ENCODE measurements around the gene IL13RA2.

Gene IL13RA2

GRCh38 chrX:115017455-115017854 lies at the start of gene IL13RA2:
Gene IL13RA2, minus strand, starts transcription at chrX:115017616. Its CDS starts 347 bp downstream, at chrX:115017269.
- no peak for DNase-seq

GRCh38 chrX:115065304-115065703 lies 47.9 kb upstream of the IL13RA2 start:
- DNase-seq: no peak

GRCh38 chrX:115060013-115060412 lies 42.6 kb upstream of the IL13RA2 start:
- no peak for DNase-seq

DNA sequence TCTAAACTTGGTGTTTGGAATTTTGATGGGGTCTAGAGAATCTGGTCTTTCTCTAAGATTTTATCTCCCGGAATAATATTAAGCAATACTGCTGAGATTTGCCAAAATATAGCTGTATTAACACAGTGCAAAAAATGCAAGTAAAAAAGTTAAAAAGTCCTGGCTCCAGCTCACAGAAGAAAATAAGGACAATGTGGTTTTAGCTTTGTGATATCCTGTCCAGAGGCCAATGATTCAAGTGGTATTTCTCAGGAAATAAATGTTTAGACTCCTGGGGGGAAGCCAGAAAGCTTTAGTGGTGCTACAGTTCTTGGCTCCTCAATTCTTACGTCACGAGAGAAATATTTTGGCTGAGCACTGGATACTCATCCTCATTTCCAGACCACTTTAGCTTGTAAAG lies 40.9 kb upstream of the IL13RA2 start:
- DNase-seq: no peak

DNA sequence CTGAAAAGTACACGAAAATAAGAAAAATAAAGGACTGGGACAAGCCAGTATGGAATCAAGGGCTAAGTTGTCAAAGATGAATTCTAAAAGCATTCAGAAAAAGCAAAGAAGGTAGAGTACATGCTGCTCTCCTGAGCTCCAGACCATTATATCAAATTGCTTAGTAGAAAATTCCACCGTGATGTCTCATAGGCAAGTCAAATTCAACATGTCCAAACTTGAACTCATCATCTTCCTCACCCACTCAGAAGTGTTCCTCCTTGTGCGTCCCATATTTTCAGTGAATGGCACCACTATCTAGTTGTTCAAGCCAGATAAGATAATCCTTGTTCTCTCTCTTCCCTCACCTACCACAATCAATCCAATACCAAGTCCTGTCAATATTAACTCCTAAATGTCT lies 37.5 kb upstream of the IL13RA2 start:
- DNase-seq: no peak

GRCh38 chrX:115053223-115053622 lies 35.8 kb upstream of the IL13RA2 start:
- DNase-seq: no peak

DNA sequence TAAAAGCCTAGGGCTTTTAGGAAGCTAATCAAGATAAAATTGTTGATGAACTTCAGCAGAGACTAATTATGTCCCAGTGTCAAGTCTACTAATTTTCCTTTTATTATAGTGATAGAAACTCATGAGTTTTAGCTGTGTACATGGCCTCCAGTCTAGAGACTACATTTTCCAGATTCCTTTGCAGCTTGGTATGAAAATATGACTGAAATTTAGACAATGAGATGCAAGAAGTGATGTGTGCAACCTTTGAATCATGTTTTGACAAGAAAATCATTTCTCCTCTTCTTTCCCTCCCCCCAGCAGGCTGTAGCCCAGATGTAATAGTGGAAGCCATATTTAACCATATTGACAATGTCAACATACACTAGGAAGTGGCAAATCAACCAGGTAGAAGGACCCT lies 30.3 kb upstream of the IL13RA2 start:
- no peak for DNase-seq

DNA sequence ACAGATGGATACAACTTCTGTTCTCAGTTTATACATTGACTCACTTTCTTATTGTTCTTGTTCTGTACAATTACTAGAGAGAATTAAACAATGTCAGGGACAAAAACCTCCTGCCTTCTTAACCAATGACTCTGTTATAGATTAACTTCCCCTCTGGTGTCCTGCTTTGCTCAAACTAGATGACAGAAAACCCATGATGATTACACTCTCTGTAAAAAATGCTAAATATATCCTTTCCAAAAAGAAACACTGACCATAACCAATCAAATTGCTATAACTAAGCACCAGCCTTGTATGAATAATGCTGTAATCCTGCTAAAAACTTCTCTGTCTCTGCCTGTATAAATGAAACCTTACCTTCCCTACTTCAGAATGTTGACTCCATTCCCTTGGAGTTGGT lies 29.8 kb upstream of the IL13RA2 start:
- no peak for DNase-seq

DNA sequence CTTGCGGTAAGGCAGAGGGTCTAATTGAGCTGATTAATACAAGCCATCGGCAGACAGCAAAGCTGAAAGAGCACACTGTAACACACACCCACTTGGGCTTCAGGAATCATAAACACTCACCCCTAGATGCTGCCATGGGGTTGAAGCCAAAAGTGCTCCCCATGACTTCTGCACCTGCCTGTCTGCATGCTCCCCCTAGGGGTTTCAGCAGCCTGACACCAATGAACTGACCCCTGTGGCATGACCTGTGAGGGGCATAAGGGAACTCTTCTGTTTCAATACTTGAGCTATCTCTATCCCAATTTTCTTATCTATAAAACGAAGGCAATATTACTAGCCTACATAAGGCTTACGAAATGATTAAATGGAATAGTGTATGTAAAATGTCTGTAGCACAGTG lies 23.0 kb upstream of the IL13RA2 start:
- DNase-seq: no peak

DNA sequence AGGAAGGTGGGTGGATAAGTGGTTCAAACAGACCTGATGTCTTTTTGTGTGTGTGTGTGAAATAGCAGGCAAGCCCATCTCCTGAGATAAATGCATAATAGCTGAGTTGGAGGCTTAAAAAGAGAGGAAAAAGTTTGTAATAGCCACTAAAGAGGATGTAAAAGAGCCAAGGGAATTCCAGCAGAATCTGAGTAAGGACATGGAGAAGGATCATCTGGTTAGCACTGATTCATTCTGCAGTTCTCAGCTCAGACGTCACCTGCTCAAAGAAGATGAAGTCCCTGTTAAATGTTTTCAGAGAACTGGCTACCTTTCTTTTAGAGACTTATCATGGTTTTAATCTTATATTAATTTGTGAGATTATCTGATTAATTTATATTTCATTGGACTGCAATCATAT lies 21.0 kb upstream of the IL13RA2 start:
- no peak for DNase-seq

DNA sequence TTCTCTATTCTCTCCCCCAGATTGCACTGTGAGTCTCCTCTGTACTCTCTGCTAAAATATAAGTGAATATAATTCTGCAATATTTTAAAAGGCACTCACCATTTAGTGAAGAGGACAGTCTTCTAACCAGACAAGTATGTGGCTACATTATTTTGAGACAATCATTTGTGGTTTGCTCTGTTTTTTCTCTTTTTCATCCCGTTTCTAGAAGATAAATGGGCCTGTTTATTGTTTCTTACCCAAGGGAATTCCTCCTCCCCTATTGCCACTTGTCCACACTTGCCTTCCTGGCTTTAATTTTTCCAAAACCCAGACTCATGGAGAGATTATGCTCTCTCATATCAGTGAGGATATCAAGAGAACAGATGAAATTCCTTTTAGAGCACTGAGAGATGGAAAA lies 18.6 kb upstream of the IL13RA2 start:
- DNase-seq: no peak

DNA sequence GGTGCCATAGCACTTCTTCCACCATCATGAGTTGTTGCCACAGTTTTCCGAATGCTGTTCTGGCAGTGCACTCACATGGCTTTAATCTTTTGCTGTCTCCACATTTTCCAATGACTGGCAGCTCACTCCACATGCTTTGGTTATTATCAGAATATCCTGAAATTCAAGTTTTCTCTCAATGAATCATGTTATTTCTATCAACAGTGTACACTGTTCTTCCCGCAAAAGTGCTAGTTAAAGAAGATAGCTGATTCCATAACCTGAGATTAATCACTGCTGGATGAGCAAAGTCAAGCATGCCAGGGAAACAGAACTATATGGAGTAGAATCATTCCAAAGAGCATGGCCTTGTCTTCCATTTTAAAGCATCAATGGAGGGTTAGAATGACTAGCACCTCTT lies 14.6 kb upstream of the IL13RA2 start:
- no peak for DNase-seq

GRCh38 chrX:115030625-115031024 lies 13.2 kb upstream of the IL13RA2 start:
- DNase-seq: no peak

DNA sequence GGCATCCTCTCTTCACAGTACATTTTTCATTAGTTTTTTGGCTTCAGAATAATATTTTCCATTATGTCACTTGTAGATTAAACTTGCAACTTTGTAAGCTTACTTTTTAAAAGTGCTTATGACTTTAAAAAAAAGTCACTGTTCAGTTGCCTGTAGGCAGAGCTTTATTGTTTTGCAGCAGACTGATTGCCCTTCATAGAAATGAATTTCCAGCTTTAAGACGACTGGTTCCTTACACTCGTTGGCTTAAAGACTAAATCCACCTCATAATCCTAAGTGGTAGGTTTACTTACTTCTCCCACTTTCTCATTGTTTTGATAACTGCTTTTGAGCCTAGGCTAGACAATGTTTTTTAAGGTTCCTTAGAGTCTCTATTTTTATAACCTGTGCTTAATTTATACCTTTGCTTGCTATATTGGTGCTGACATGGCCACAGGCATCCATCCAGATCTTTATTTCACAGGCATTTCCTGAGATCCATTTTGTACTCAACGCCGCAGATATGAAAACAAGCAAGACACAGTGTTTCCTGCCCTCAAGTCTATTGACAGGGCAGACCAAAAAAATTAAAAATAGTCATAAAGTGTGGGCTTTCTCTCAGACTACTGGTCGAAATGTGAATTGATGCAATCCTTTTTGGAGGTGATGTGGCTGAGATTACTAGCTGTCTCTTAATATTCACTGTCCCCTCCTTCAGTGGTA lies 12.6 kb upstream of the IL13RA2 start:
- DNase-seq: no peak

GRCh38 chrX:115029440-115029839 lies 12.0 kb upstream of the IL13RA2 start:
- DNase-seq: no peak

DNA sequence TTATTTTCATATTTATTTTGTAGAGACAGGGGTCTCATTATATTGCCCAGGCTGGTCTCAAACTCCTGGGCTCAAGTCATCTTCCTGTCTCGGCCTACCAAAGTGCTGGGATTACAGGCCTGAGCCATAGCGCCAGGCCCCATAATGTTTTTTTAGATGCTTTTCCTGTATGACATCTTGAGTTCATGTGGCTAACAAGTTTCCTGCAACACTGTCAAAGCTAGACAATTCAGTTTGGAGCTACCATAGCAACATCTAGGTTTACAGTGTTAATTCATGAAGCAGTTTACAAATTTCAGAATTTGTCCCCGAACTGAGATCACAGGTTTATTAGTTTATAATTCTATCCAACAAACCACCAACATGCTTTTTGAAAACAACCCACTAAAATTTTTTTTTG lies 6.4 kb upstream of the IL13RA2 start:
- no peak for DNase-seq

- no peak for DNase-seq
Observed at GRCh38 chrX:115023139-115023538, 5.7 kb upstream of the IL13RA2 start.

DNA sequence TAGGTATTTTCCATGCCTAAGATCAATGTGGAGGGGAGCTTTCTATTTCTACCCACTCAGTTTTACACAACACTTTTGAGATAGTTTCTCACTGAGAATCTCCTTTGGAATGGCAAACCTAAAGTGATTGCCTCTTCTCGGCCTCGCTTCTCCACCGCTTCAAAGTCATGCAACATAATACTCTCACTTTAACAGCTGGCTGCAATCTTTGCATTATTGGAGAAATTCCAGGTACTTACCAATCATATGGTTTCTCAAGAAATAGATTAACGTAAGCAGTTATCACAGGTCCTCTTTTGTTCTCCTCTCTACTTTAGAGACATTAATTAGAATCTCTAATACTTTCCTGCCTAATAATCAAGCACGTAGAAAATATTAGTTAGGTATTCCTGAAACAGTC lies 3.7 kb upstream of the IL13RA2 start:
- no peak for DNase-seq

GRCh38 chrX:115018944-115019343 lies 1.5 kb upstream of the IL13RA2 start:
- no peak for DNase-seq

DNA sequence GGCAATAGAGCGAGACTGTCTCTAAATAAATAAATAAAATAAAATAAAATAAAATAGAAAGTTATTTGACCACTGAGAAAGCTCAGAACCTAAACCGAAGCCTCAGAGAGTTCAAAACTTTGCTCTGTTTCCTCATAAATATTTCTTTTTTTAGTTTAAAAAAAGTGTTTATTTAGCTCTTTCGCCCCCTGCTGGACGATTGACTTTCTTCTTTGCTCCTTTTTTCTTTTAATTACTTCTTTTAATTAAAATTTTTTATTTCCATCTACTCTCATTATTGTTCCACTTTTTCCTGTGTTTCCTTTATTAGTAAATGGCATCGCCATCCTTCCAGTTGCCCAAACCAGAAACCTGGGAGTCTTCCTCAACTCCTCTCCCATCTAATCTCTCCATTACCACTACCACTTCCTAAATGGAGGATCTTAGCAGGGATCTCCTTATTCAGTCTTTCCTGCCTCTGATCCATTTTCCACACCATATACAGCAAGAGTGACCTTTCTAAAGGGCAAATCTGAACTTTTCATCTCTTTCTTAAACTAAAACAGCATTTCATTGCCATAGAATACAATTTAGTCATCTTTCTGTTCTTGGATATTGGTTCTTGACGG lies 728 bp upstream of the IL13RA2 start:
- no peak for DNase-seq

DNA sequence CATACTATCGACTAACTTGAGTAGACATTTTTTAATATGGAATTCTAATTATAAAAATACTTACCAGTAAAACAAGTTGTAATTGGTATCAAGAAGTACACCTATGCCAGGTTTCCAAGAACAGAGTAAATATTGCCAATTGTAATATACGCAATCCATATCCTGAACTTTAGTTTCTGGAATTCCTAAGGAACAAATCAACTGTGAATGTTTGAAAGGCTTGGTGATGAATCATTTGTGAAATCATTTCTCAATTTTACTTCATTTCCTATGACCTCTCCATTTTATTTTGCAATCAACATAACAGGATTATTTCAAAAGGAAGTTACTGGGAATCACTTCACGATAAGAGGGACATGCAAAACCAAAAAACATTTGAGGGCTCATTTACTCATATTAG lies 3.7 kb downstream of the IL13RA2 start:
- DNase-seq: no peak

- no peak for DNase-seq
Observed at GRCh38 chrX:115011428-115011827, 6.0 kb downstream of the IL13RA2 start.

DNA sequence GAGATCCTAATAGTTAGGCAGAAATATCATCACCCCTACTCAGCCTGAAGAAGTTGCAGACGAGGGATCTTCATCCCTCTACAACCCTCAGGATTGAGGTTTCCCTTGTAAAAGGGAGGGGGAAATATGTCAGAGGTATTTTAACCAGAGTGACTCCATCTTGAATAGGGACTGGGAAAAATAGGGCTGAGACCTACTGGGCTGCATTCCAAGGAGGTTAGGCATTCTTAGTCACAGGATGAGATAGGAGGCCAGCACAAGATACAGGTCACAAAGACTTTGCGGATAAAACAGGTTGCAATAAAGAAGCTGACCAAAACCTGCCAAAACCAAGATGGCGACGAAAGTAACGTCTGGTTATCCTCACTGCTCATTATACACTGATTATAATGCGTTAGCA lies 17.5 kb downstream of the IL13RA2 start:
- DNase-seq: no peak

DNA sequence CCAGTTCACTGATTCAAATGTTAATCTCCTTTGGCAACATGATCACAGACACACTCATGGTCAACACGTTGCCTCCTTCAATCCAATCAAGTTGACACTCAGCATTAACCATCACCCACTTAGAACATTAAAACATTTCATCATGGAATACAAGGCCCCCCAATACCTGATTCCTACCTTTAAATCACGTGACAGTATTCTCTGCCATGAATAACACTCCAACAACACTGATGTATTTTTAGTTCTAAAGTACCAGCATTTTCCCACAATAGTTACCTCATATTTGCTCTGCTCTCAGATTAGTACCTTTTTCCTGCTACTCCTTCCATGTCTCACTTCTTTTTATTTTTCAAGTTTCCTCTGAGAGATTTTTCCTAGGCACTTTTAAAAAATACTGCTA lies 19.6 kb downstream of the IL13RA2 start:
- no peak for DNase-seq

DNA sequence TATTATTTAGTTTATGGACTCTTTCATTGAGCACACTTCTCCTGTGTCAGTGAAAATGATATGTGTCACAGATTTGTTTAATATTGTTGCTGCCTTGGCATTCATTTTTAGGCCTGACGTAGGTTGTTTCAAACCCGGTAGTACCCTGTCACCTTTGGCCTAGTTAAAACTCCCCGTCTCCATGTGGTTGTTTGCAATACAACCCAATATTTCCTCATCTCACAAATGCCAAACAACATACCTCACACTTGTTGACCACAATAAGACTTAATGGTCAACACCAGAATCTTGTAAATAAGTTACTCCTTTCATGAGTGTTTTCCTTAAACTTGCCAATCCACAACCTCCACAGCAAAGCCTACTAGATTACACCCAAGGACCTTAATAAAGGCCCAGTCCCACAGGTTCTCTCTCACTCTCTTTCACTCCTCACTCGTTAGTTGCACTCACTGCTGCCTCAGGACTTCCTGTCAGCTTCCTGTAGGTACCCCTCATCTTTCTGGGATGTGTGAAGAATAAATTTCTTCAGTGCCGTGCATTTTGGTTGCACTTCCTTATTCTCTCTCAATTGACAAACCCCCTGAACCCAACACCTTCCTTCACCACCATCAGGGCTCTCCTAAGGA lies 31.3 kb downstream of the IL13RA2 start:
- DNase-seq: no peak

Data from NCI-H446 (cell line).